Measurements from ENCODE around the gene RPS29.

RPS29 gene

DNA sequence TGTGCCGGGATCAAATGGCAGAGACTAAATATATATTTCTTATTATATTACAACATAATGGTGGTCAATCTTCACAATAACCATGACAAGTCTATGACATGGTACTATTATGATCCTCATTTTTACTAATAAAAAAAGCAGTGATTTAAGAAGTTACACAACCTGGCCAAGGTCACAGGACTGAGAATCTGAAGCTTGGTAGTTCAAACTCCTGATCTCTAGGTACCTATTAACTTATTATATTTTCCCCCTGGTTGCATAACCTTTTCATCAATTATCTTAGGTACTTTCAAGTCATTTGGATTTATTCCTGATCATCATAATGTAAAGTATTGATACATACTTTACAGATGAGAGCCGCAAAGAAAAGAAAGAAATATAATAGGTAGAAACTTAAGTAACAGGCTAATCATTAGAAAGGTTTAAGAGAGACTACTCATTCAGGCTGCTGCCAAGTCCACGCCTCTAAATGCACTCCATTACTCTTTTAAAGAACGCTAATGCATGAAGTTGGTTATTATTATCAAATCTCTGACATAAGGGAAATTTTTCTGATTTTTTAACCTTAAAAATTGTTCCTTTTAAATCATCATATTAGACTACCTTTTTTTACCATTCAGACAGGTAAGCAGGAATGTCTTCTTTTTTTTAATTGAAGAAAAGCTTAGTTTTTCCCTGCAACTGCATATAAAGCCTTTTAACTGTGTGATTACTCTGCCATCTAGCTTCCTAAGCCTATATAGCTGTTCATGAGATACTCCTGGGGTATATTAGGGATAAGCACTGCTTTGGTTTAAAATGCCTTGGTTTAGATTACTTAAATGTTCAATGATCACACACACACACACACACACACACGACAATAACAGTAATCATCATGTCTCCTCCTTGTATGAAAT lies 35.6 kb downstream of the RPS29 start:
- no peak for DNase-seq (ENCODE audit: low read depth)

DNA sequence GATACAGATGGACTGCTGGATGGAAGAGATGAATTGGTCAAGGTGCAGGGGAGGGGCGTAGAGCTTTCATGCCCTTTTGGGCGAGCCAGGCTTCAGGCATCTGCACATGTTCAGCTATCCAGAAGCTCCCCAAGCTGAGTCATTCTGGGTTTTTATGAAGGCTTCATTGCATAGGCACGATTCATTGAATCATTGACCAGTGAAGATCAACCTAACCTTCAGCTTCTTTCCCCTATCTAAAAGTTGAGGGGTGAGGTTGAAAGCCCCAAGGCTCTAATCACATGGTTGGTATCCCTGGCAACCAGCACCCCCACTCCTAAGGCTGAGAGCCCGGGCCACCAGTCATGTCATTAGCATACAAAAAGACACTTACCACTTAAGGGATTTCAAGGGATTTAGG lies 36.3 kb downstream of the RPS29 start:
- DNase-seq (ENCODE audit: low read depth): peak; percentile 40

DNA sequence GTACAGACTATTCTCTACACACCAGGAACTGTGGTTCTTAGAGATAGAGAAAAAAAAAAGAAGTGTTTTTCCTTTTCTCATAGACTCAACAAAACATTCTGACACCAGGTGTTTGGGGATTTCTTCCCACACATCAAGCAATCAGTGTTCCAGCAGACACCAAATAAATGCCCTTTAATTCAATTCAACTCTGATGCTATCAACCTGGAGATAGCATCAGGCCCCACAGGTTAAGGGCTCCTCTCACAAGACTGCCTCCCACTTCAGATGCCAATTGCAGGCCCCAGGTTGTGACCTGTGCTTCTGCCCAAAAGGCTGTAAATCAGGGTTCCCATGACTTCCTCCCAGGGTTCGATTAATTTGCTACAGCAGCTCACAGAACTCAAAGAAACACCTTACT lies 36.7 kb downstream of the RPS29 start:
- no peak for DNase-seq (ENCODE audit: low read depth)

DNA sequence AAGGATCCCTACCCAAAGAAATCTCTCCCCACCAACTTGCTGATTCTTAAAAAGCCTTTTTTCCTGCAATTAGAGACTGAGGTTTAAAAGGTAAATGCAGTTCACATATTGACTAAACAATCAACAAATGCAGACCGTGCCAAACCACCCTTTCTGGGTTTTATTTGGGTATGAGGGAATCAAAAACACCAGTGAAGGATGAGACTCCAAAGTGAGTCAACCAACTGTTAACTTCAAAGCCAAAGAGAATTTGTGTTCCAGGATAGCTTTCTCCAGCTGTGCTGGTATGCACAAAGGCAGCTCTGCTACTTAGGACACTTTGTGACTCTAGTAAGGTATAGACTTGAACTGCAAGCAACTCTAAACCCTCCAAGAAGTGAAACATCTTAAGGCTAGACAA lies 39.4 kb downstream of the RPS29 start:
- no peak for DNase-seq (ENCODE audit: low read depth)

- DNase-seq (ENCODE audit: low read depth): no peak
Observed at GRCh38 chr14:49545716-49546115, 40.5 kb downstream of the RPS29 start.

DNA sequence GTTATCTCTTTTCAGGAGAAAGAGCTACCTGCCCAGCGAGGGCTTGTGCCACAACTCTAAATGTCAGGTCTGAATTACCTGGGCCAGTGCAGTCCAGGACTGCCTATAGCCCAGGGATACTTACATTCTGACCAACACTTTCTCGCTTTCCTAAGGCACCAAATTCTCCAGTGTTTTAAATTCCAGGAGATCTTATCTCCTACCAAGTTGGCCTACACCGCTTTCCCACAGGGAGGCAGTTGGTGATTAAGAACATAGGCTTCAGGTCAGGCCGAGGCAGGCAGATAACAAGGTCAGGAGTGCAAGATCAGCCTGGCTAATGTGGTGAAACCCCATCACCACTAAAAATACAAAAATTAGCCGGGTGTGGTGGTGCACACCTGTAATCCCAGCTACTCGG lies 41.1 kb downstream of the RPS29 start:
- peak; percentile 58 for DNase-seq (ENCODE audit: low read depth)

GRCh38 chr14:49541049-49541448 lies 45.1 kb downstream of the RPS29 start:
- no peak for DNase-seq (ENCODE audit: low read depth)

- no peak for DNase-seq (ENCODE audit: low read depth)
Observed at GRCh38 chr14:49538852-49539251, 47.3 kb downstream of the RPS29 start.

Data from amniotic epithelial cell (primary cell).